ENCODE measurements around the gene LYPLA2. TPM values are rescaled to one million over a fixed set of nuclear protein-coding genes. Genes with fewer than 3 reads are reported as not detected.
A peak's percentile ranks its signal among the peaks of the same experiment; 100 is the strongest.

LYPLA2 gene
- total RNA-seq, 1 experiment from 2014 or later: 78.0 TPM

- Histone ChIP-seq H3K9me3 (ENCODE audit: control insufficient read depth in 1 of 2, insufficient read depth in 1 of 2, low read depth in 1 of 2, low read length in 2 of 2) (no peaks in the 10 kb centered on the region), H3K4me1 (ENCODE audit: control insufficient read depth in 1 of 2, insufficient read depth in 2 of 2, low read length in 2 of 2) (peaks cover 31 to 58% of the 10 kb centered on the region in 2 experiments), H3K9ac (ENCODE audit: low read length) (peak overlapping the region; percentile 40), H3K36me3 (ENCODE audit: control insufficient read depth in 1 of 2, insufficient read depth in 2 of 2, low read length in 2 of 2) (peaks cover 15 to 39% of the 10 kb centered on the region in 2 experiments; a peak in 3 of 4 replicates), H3K27ac (ENCODE audit: low read depth, low read length) (peak overlapping the region; percentile 79; the same call in 1 of the 2 replicates), H3K4me3 (replicated peaks in 1 of 2; ENCODE audit: low read depth in 1 of 2, low read length in 2 of 2) (no peak overlapping the region), H4K20me1 (ENCODE audit: insufficient read depth) (no peaks in the 10 kb centered on the region), H2AFZ (ENCODE audit: low read depth, low read length, poor library complexity, severe bottlenecking) (no peak overlapping the region), H3K27me3 (ENCODE audit: insufficient read depth, low read length) (no peaks in the 10 kb centered on the region), H3K79me2 (ENCODE audit: insufficient read depth, low read length) (peaks cover 39% of the 10 kb centered on the region), H3K9me2 (ENCODE audit: insufficient read depth) (no peaks in the 10 kb centered on the region), H3K4me2 (ENCODE audit: low read length) (peak overlapping the region; percentile 49)
- DNase-seq (ENCODE audit: low read depth, low spot score) (no peak), ATAC-seq (peak; percentile 13)
- RAD21 ChIA-PET (ENCODE audit: low non-redundant PET in 1 of 2, low total read pairs in 2 of 2, uncharacterized antibody in 2 of 2, unreplicated experiment in 2 of 2): no interaction called here
- no TSS peak for BruUV-seq (replicated peaks)
- TF ChIP-seq TCF7L2 (IDR thresholded peaks at IDR 0.05; ENCODE audit: borderline replicate concordance, extremely low read depth, insufficient read depth, insufficient read length): no peak
- TF ChIP-seq POLR2AphosphoS5 (IDR thresholded peaks at IDR 0.05; ENCODE audit: low read depth, low read length): 0 out of 2 replicates have a peak, but pooled peaks have one; percentile 19
- POLR2A ChIA-PET: no interaction called here
- CTCF ChIA-PET: interaction anchor here (1.0 kb wide), 1 partner anchor 123 kb away, joined by 4 read pairs; no protein-coding TSS in a partner anchor
- intact Hi-C loops (cut with micrococcal nuclease): no loop called here
Measured at GRCh38 chr1:23793018-23793781, 2.3 kb downstream of the LYPLA2 start.

GRCh38 chr1:23793861-23794731 is 3.2 kb downstream of the LYPLA2 start:
- CTCF ChIA-PET: interaction anchor here (1.0 kb wide), 1 partner anchor 123 kb away, joined by 4 read pairs; no protein-coding TSS in a partner anchor
- POLR2A ChIA-PET: interaction anchor here (0.7 kb wide), 1 partner anchor 12 kb away, joined by 4 read pairs; no protein-coding TSS in a partner anchor
- H3K79me2 ChIP-seq (ENCODE audit: insufficient read depth, low read length): peaks cover 45% of the 10 kb centered on the region
- H4K20me1 ChIP-seq (ENCODE audit: insufficient read depth): no peaks in the 10 kb centered on the region
- intact Hi-C loops (cut with micrococcal nuclease): no loop called here
- no peak overlapping the region for H2AFZ ChIP-seq (ENCODE audit: low read depth, low read length, poor library complexity, severe bottlenecking)
- ATAC-seq (no peak), DNase-seq (ENCODE audit: low read depth, low spot score) (no peak)
- H3K9me2 ChIP-seq (ENCODE audit: insufficient read depth): no peaks in the 10 kb centered on the region
- BruUV-seq (replicated peaks): no TSS peak
- peaks cover 31 to 59% of the 10 kb centered on the region in 2 experiments for H3K4me1 ChIP-seq (ENCODE audit: control insufficient read depth in 1 of 2, insufficient read depth in 2 of 2, low read length in 2 of 2)
- H3K36me3 ChIP-seq (ENCODE audit: control insufficient read depth in 1 of 2, insufficient read depth in 2 of 2, low read length in 2 of 2): peaks cover 15 to 33% of the 10 kb centered on the region in 2 experiments; a peak in 3 of 4 replicates
- H3K27ac ChIP-seq (ENCODE audit: low read depth, low read length): peak overlapping the region; percentile 79; the same call in 1 of the 2 replicates
- no peaks in the 10 kb centered on the region for H3K27me3 ChIP-seq (ENCODE audit: insufficient read depth, low read length)
- peak overlapping the region; percentile 40; the same call in 1 of the 2 replicates for H3K9ac ChIP-seq (ENCODE audit: low read length)
- H3K4me3 ChIP-seq (replicated peaks in 1 of 2; ENCODE audit: low read depth in 1 of 2, low read length in 2 of 2): no peak overlapping the region
- RAD21 ChIA-PET (ENCODE audit: low non-redundant PET in 1 of 2, low total read pairs in 2 of 2, uncharacterized antibody in 2 of 2, unreplicated experiment in 2 of 2): no interaction called here
- peak overlapping the region; percentile 49 for H3K4me2 ChIP-seq (ENCODE audit: low read length)
- H3K9me3 ChIP-seq (ENCODE audit: control insufficient read depth in 1 of 2, insufficient read depth in 1 of 2, low read depth in 1 of 2, low read length in 2 of 2): no peaks in the 10 kb centered on the region
- TF ChIP-seq SP1 (IDR thresholded peaks at IDR 0.05; ENCODE audit: low read depth): no peak
- TF ChIP-seq ZFX (IDR thresholded peaks at IDR 0.05): no peak
- TF ChIP-seq SRF (IDR thresholded peaks at IDR 0.05; ENCODE audit: low read depth): no peak
- TF ChIP-seq ATF3 (IDR thresholded peaks at IDR 0.05): no peak
- no peak for TF ChIP-seq TCF7L2 (IDR thresholded peaks at IDR 0.05; ENCODE audit: borderline replicate concordance, extremely low read depth, insufficient read depth, insufficient read length)
- TF ChIP-seq EZH2 (IDR thresholded peaks at IDR 0.05): no peak
- TF ChIP-seq JUND (IDR thresholded peaks at IDR 0.05): no peak
- TF ChIP-seq RAD21 (IDR thresholded peaks at IDR 0.05; ENCODE audit: low read depth): no peak
- no peak for TF ChIP-seq REST (IDR thresholded peaks at IDR 0.05; ENCODE audit: low read depth)
- TF ChIP-seq ELF1 (IDR thresholded peaks at IDR 0.05; ENCODE audit: borderline replicate concordance, low read depth): no peak
- no peak for TF ChIP-seq SIN3A (IDR thresholded peaks at IDR 0.05; ENCODE audit: low read depth)
- no peak for TF ChIP-seq EZH2phosphoT487 (IDR thresholded peaks at IDR 0.05; ENCODE audit: borderline replicate concordance)
